Fibroblast of lung (primary cell): ENCODE data around the gene NFE2L1.

ENCODE experiments used
- EZH2 ChIP-seq: IDR thresholded peaks from 2 replicates; pipeline ENCODE4 v1.5.1; 2012; ENCODE audit warnings: low read length, control low read depth, mild to moderate bottlenecking; ENCODE audit errors: missing control alignments
- TF ChIP-seq, protein P1 (sequence below), 2 donors: IDR thresholded peaks in 1 of 2; conservative IDR thresholded peaks in 1 of 2; 1 replicate in 1 of 2; 2 replicates in 1 of 2; pipeline ENCODE4 v1.5.1; 2011 to 2012; ENCODE audit warnings: low read length in 2 of 2, control low read depth in 1 of 2, inconsistent platforms in 1 of 2, low read depth in 1 of 2, mild to moderate bottlenecking in 1 of 2

GRCh38 chr17:48011405-48012150 is 36.6 kb upstream of the NFE2L1 start:
- TF ChIP-seq, protein P1, sequence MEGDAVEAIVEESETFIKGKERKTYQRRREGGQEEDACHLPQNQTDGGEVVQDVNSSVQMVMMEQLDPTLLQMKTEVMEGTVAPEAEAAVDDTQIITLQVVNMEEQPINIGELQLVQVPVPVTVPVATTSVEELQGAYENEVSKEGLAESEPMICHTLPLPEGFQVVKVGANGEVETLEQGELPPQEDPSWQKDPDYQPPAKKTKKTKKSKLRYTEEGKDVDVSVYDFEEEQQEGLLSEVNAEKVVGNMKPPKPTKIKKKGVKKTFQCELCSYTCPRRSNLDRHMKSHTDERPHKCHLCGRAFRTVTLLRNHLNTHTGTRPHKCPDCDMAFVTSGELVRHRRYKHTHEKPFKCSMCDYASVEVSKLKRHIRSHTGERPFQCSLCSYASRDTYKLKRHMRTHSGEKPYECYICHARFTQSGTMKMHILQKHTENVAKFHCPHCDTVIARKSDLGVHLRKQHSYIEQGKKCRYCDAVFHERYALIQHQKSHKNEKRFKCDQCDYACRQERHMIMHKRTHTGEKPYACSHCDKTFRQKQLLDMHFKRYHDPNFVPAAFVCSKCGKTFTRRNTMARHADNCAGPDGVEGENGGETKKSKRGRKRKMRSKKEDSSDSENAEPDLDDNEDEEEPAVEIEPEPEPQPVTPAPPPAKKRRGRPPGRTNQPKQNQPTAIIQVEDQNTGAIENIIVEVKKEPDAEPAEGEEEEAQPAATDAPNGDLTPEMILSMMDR (conservative IDR thresholded peaks at IDR 0.05 in 1 of 2, IDR thresholded peaks at IDR 0.05 in 1 of 2; ENCODE audit: low read depth in 1 of 2, low read length in 2 of 2), result peak; percentile 48 to 65
- TF ChIP-seq EZH2, result no peak
